GM21825 (cell line): ENCODE results near the gene ADGRA3.

ENCODE experiments used
- ATAC-seq: cut with Tn5 transposase; IDR thresholded peaks from one replicate; pipeline ENCODE4 v1.9.1; 2021; ENCODE audit warnings: mild to moderate bottlenecking, moderate library complexity; ENCODE audit not compliant: unreplicated experiment

Gene ADGRA3

GRCh38 chr4:22454216-22454838 lies 61.5 kb downstream of the ADGRA3 start:
- ATAC-seq: no peak

- ATAC-seq: no peak
Measured at GRCh38 chr4:22444813-22445212, 71.1 kb downstream of the ADGRA3 start.

GRCh38 chr4:22442956-22443355 lies 72.9 kb downstream of the ADGRA3 start:
- no peak for ATAC-seq

GRCh38 chr4:22440999-22441398 lies 74.9 kb downstream of the ADGRA3 start:
- no peak for ATAC-seq

GRCh38 chr4:22439947-22440346 lies 75.9 kb downstream of the ADGRA3 start:
- ATAC-seq: no peak

- no peak for ATAC-seq
Measured at GRCh38 chr4:22435652-22436051, 80.2 kb downstream of the ADGRA3 start.

- ATAC-seq: no peak
Measured at GRCh38 chr4:22434895-22435294, 81.0 kb downstream of the ADGRA3 start.

- ATAC-seq: no peak
Measured at GRCh38 chr4:22430626-22431025, 85.2 kb downstream of the ADGRA3 start.

GRCh38 chr4:22428441-22428840 lies 87.4 kb downstream of the ADGRA3 start:
- ATAC-seq: no peak

GRCh38 chr4:22427675-22428074 lies 88.2 kb downstream of the ADGRA3 start:
- no peak for ATAC-seq

GRCh38 chr4:22420291-22420690 lies 95.6 kb downstream of the ADGRA3 start:
- no peak for ATAC-seq

GRCh38 chr4:22417408-22417807 lies 98.5 kb downstream of the ADGRA3 start:
- no peak for ATAC-seq

GRCh38 chr4:22416403-22416802 lies 99.5 kb downstream of the ADGRA3 start:
- ATAC-seq: no peak

GRCh38 chr4:22414833-22415232 lies 101.0 kb downstream of the ADGRA3 start:
- no peak for ATAC-seq

- ATAC-seq: no peak
Measured at GRCh38 chr4:22413471-22413870, 102.4 kb downstream of the ADGRA3 start.

- ATAC-seq: no peak
Measured at GRCh38 chr4:22412013-22412412, 103.9 kb downstream of the ADGRA3 start.

GRCh38 chr4:22410645-22411247 lies 105.1 kb downstream of the ADGRA3 start:
- no peak for ATAC-seq

GRCh38 chr4:22408474-22408873 lies 107.4 kb downstream of the ADGRA3 start:
- no peak for ATAC-seq

GRCh38 chr4:22407361-22407760 lies 108.5 kb downstream of the ADGRA3 start:
- no peak for ATAC-seq

GRCh38 chr4:22398671-22399070 lies 117.2 kb downstream of the ADGRA3 start:
- no peak for ATAC-seq

GRCh38 chr4:22391551-22391950 lies 124.3 kb downstream of the ADGRA3 start:
- ATAC-seq: no peak

GRCh38 chr4:22389240-22389870 lies 126.5 kb downstream of the ADGRA3 start:
- ATAC-seq: no peak
